Cardiac septum (tissue), 1 donor: Measurements from ENCODE around the gene PIK3C2G. TPM values are rescaled to one million over a fixed set of nuclear protein-coding genes. Genes with fewer than 3 reads are reported as not detected.
"Not testable (repeated sequence)": the region's sequence is repeated elsewhere in the genome, so short reads cannot be mapped to it uniquely, and the experiment has no call there.

Experiments used
- DNase-seq: peaks from one replicate; pipeline ENCODE4 v3.0.0-alpha.2; 2020; ENCODE audit warnings: low spot score
- intact Hi-C: fragments of 100-400 bp; cut with DNase I; formaldehyde crosslinking; loops from one replicate; pipeline ENCODE4 v1.14.0; 2022
- long read RNA-seq: library from polyadenylated mRNA; unstranded; transcript quantifications from one replicate; pipeline ENCODE4 v2.0.0, GENCODE V29; 2021
- total RNA-seq: library from RNA; stranded (reverse); fragmentation: NEBNext Ultra II Directional; extraction: Animal tissue kit (Norgen Biotek cat#: 25700); gene quantifications from one replicate; pipeline ENCODE4 v1.2.1, GENCODE V29; 2021
- donor health status: DM: no; HTN: no; CAD: no.

Gene PIK3C2G, protein sequence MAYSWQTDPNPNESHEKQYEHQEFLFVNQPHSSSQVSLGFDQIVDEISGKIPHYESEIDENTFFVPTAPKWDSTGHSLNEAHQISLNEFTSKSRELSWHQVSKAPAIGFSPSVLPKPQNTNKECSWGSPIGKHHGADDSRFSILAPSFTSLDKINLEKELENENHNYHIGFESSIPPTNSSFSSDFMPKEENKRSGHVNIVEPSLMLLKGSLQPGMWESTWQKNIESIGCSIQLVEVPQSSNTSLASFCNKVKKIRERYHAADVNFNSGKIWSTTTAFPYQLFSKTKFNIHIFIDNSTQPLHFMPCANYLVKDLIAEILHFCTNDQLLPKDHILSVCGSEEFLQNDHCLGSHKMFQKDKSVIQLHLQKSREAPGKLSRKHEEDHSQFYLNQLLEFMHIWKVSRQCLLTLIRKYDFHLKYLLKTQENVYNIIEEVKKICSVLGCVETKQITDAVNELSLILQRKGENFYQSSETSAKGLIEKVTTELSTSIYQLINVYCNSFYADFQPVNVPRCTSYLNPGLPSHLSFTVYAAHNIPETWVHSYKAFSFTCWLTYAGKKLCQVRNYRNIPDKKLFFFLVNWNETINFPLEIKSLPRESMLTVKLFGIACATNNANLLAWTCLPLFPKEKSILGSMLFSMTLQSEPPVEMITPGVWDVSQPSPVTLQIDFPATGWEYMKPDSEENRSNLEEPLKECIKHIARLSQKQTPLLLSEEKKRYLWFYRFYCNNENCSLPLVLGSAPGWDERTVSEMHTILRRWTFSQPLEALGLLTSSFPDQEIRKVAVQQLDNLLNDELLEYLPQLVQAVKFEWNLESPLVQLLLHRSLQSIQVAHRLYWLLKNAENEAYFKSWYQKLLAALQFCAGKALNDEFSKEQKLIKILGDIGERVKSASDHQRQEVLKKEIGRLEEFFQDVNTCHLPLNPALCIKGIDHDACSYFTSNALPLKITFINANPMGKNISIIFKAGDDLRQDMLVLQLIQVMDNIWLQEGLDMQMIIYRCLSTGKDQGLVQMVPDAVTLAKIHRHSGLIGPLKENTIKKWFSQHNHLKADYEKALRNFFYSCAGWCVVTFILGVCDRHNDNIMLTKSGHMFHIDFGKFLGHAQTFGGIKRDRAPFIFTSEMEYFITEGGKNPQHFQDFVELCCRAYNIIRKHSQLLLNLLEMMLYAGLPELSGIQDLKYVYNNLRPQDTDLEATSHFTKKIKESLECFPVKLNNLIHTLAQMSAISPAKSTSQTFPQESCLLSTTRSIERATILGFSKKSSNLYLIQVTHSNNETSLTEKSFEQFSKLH (N-terminal part only)
- not detected for total RNA-seq
- long read RNA-seq = 0 reads

DNA sequence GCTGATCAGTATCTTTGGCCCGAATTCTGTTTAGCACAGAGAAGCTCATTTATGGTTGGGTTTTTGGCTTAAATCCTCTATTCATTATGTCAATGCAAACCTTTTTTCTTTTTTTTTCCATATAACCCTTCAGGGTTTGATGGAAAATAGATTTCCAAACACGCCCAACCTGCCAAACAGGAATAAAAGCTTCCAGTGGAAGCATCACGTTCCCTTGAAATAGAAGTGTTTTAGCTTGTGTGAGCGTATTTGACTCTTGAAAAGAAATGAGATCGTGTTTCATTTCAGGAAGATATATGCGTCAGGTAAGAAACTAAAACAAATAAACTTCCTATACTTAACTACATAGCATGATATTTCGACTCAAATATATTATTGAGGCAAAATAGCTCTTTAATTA lies at the start of gene PIK3C2G:
PIK3C2G (plus strand) TSS at position 246 of the 400 bp plus-strand sequence. CDS start 20,564 bp downstream, outside the sequence.
- intact Hi-C loops = no loop called here
- DNase-seq = no peak

DNA sequence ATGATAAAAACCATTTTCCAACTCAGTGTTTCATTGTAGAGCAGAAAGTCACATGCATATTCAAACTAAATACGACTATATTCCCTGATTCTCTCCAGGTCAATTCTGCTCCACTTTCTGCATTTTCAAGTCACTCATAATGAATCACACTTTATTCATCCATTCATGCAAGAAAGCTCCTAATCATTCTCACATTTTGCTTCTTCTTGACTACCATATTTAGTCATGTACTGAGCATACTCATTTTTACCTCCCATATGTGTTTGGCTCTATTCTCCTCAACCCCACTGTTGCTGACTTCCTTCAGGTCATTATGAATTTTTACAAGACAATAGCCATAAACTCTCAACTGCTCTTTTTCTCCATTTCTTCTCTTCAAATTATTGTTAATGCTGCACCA lies 43.4 kb upstream of the PIK3C2G start:
- intact Hi-C loops = no loop called here

DNA sequence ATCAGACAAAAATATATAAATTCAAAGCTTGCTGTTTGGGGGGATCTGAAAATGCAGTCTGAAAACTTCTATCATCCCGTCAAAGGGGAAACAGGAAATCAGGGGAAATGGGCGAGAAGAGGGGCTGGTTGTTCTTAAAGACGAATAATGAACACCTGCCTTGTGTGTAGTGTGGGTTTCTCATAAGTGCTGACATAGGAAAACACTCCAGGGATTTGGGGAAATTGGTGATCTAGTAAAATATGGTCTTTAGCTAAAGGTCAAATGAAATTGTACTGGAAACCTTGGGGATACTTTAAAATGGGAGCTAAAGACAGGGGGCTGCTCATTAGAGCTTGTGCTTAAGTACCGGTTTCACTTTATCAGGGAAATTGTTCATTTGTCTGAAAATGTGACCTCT lies 39.6 kb upstream of the PIK3C2G start:
- intact Hi-C loops = loop anchor here (10.0 kb wide), 1 partner anchor 77 kb away; no protein-coding TSS in a partner anchor
- DNase-seq = no peak

More for the DNA sequence above, 43.4 kb upstream of the PIK3C2G start:
- no peak for DNase-seq

DNA sequence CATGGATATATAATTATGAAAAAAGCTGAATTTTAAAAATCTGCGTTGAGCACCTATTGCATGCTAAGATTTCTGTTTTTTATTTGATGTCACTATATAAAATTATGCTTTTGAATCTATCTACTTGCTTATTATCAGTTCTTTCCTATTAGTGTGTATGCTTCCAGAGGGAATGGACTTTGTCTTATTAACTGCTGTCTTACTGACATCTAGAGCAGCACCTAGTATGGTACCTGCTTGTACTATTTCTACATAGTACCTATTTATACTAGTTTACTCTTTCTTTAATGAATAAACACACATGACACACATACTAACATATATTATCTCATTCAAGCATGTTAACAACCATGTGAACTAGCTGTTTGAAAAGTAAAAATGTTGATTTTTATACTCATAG lies 38.6 kb upstream of the PIK3C2G start:
- intact Hi-C loops = loop anchor here (10.0 kb wide), 1 partner anchor 78 kb away; no protein-coding TSS in a partner anchor
- DNase-seq = no peak

DNA sequence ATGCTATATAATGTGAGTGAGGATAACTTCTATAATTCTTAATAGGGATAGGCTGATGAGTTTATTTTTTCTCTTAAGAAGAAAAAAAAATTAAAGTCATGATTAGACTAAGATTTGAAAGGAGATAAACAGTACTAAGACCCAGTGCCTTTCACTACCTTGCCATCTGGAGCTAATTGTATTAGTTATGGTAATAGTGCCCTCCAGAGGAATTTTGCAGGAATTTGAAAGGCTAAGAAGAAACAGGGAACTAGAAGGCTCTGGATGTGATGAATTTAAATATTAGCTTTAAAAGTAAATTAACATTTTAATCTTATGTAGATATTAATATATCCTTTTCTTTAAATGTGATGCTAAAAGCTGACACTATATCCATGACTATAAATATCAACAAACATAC lies 36.6 kb upstream of the PIK3C2G start:
- intact Hi-C loops = loop anchor here (10.0 kb wide), 1 partner anchor 80 kb away; no protein-coding TSS in a partner anchor
- no peak for DNase-seq

DNA sequence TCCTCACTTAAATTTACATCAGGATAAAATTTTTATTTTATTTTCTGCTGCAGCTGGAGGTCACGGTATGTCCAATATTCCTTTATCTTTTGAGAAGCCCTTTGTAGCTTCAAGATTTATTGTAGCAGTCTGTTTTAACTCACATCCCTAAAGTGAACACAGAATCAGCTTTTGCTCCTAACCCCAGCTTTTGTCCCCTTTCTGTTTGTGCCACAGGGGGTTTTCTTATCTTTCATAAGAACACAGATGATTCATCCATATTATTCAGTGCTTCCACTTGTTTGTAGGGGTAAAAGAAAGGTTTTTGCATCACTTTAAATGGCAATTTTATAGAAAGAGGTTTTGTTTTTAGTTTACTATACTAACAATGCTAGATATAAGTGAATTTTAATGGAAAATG lies 21.8 kb upstream of the PIK3C2G start:
- DNase-seq = no peak
- intact Hi-C loops = no loop called here

DNA sequence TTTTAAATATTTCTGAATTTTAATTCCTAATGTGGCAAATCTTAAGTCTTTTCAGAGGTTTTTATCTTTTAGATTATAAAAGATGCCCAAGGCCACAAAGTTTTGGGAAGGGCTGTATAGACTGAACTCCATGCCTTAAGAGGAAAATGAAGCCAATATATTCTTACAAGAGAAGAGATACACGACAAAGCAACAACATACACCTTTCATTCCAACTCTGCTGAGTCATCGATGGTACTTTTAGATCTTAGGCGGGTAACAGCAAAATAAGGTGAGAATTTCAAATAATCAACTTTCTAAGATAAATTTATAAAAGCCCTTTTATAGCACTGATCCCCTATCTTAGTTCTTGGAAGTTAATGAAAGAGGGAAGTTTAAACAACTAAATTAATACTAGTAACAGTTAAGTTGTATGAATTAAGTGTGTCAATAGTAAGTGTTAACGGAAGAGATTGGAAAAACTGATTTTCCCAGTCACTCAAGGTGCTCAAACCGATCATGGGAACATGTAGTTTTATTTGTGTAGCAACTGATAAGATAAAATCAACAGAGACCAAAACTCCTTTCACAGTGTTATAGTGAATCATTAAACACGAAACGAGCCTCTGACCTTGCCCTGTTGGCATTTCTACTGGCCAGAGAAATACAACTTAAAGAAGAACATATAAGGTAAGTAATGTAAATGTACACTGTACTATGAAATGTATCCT lies 18.8 kb upstream of the PIK3C2G start:
- intact Hi-C loops = no loop called here
- DNase-seq = no peak

DNA sequence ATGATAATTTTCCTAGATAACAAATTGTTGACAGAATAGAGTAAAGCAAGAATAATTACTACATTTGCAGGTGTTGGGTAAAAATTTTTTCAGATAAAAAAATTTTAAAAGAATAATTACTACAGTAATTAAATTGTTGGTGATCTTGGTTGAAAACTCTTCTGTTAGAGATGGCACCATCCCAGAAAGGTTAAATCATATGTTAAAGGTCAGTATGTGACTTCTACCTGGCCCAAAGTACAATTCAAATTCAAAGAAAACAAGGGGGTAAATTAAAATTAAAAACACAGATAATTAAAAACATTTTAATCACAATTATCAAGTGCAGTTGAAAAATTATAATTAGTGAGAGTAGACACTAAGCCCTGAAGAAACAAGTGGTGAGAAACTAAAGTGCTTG lies 18.1 kb upstream of the PIK3C2G start:
- intact Hi-C loops = no loop called here
- DNase-seq = no peak

DNA sequence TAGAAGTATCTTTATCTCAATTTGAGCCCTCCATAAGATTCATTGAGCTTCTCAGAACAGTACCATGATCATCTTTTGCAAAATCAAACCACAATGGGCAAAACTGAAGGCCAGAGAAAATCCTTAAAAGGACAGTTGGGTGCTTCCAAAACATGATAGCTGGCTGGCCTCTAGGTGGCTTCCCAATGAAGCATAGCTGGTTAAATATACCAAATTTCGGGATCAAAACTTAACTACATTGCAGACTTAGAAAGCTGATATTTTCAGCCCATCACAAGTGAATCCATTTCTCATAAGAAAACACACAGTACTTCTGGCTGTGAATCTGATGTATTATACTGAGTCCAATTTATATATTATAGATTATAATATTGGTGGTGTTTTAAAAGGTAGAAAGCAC lies 15.3 kb upstream of the PIK3C2G start:
- intact Hi-C loops = no loop called here
- DNase-seq = no peak

DNA sequence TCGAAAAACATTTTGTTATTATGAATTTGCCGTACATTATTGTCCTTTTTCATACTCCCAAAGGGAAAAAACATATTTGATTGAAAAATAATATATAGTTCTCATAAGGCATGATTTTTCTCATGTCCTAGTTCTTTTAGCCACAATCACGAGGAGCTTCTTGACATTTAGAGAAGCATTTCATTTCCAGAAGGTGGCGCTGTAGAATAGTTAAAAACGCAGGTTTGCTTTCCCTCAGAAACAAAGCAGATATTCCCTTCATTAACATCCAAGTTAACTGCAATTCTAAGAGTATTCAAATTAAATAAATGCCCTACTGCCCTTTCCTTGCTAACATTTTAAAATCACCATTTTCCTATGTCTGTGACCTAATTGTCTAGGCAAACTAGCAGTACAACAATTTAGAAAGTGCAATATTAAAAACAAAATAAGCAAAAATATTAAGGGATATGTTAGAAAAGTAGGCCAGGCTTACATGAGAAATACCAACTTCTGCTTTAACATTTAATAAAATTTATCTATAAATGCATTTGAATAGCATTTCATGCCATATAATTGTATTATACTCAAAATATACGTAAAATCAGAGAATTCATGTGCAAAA lies 10.9 kb upstream of the PIK3C2G start:
- intact Hi-C loops = no loop called here
- no peak for DNase-seq

DNA sequence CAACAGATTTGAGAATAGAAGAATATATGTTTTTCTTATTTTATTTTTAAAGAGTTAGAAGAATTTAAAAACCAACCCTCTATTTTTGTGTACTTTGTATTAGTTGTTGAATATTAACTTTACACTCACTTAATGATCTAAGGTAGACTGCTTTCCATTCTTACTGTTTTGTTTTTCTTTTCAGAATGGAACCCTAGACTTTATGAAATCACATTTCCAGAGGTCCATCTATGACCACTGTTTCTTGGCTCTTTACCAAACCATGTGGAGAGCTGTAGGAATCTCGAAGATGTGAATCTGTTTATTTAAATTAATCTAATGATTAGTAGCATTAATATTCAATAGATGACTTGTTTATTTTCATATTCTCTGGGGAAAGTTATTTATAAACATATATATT lies 7.2 kb upstream of the PIK3C2G start:
- intact Hi-C loops = no loop called here
- DNase-seq = no peak

DNA sequence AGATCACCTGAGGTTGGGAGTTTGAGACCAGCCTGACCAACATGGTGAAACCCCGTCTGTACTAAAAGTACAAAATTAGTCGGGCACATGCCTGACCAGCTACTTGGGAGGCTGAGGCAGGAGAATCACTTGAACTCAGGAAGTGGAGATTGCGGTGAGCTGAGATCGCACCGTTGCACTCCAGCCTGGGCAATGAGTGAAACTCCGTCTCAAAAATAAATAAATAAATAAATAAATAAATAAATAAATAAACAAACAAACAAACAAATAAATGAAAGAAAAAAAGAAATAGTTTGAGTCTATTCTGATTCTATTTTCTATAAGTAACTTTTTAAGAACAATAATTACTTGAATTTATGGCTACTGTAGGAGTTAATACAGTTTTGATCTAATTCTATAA lies 6.3 kb upstream of the PIK3C2G start:
- DNase-seq, intact Hi-C loops: not testable (repeated sequence)

DNA sequence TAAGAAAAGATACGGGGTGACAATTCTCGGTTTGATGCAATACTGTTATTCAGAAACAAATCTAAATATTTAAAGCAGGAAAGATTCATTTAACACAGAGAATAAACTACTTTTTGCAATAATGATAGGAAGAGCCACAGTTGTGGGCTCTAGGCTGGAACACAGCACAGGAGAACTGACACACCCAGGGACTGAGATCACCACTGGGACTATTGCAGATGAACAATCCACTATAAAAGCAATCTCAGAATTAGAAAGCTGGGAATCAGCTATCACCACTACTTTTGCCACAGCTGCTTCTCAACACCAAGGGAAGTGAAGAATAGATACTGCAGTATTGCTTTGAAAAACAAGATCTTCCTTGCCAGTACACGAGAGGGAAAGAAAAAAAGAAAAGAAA lies 4.1 kb upstream of the PIK3C2G start:
- intact Hi-C loops = no loop called here
- no peak for DNase-seq

DNA sequence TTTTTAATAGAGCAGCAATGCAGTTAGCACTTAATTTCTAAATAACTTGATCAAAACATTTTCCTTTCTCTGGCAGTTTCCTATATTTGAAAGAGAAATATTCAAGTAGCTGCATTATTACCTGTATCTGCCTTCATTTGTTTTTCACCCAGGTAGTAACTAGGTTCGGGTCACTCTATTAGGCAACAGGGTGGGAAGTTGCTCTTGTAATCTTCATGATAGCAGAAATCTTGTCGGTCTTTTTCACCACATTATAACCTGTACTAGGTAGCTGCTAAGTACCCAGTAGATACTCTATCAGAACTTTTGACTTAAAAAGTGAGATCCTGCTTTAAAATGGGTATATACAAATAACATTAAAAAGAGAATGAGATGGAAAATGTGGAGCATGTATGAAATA lies 2.4 kb upstream of the PIK3C2G start:
- no peak for DNase-seq
- intact Hi-C loops = no loop called here

DNA sequence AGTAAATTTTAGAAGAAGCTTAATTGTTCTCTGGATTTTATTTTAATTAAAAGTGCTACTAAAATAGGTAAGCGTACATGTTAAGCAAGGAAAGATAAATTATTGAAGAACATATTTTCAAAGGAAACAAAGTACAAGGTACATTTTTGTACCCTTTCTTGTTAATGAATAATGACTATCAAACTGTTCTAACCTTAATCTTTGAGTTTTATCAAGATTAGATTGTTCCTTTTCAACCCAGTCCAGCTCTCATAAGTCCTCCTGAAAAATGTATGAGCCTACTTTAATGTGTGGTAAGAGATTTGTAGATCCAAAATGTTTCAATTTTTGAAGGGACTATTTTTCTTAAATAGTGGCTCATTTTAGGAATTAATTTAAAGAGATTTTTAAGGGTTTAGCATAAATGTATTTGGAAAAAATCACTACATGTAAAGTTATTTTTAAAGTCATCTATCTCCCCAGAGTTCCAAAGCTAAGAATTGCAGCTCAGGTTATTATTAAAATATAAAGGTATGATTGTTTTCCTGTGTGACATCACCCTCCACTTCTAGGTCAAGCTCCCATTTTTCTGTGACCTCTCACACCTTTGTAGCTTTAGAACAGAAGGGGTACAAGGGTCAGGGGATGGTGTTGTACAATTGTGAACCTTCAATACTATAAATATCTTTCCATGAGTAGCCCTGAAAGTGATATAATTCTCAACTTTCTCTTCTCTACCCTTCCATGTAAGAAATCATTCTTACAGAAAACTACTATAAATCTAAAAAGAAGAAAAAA lies 1.2 kb upstream of the PIK3C2G start:
- DNase-seq = no peak
- intact Hi-C loops = no loop called here

DNA sequence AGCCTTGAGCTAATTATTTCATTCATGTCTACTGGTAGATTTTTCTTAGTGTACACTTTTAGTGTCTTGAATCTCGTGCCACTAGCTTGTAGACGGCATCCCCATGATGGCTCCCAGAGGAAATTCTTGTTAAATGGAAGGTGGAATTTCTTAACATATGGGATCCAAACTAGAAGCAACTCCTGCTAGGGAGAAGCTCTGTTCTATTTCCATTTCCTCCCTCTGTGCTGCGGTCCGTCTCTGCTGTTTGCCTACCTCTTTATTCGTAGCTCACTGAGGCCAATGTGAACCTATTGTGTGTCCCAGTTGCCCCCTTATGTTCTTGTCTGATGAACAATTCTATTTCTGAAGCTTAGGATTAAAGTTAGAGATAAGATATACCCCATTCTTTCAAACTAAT lies 588 bp downstream of the PIK3C2G start:
- intact Hi-C loops = no loop called here
- DNase-seq = no peak

DNA sequence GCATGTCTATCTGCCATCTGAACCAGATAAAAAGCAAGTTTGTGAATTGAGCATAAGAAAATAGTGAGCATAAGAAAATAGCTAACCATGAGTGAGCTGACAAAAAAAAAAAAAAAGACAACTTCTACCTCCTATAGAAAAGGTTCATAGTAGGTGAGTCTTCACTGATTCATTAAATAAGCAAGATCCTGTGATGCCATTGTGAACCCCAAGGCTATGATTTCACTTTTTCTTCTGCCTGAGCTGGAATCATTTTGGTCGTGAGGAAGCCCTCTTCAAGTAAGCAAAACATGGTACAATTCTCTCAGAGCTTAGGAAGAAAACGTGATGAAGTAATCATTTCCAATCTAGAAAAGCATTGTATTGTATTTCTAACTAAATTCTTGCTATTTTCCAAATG lies 1.2 kb downstream of the PIK3C2G start:
- no peak for DNase-seq
- intact Hi-C loops = no loop called here

DNA sequence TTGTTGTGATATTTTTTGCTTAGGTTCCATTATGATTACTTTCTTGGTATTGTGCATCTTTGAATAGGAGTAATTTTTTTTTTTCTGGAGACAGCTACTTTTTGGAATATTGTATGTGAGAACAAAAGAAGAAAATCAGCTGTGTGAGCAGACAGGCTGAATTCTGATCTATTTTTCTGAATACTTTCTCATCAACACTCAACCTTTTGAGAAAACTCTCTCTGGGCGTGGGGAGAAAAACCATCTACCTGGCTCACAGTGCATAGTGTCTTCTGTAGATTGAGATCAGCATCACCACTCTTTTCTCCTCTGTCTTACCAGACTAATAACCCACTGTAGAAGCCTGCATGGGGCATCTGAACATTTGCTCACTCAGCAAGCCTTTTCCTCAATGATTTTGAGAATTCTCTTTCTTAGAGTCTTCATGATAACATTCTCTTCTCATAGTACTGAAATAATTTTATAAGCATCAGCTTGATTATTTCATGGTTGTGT lies 3.3 kb downstream of the PIK3C2G start:
- intact Hi-C loops = no loop called here
- DNase-seq = no peak
